ENCODE results near the gene CHP1.

GRCh38 chr15:41256577-41257038 is 25.5 kb downstream of the CHP1 start:
- TF ChIP-seq, protein P1, sequence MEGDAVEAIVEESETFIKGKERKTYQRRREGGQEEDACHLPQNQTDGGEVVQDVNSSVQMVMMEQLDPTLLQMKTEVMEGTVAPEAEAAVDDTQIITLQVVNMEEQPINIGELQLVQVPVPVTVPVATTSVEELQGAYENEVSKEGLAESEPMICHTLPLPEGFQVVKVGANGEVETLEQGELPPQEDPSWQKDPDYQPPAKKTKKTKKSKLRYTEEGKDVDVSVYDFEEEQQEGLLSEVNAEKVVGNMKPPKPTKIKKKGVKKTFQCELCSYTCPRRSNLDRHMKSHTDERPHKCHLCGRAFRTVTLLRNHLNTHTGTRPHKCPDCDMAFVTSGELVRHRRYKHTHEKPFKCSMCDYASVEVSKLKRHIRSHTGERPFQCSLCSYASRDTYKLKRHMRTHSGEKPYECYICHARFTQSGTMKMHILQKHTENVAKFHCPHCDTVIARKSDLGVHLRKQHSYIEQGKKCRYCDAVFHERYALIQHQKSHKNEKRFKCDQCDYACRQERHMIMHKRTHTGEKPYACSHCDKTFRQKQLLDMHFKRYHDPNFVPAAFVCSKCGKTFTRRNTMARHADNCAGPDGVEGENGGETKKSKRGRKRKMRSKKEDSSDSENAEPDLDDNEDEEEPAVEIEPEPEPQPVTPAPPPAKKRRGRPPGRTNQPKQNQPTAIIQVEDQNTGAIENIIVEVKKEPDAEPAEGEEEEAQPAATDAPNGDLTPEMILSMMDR (conservative IDR thresholded peaks at IDR 0.05; ENCODE audit: low read depth, low read length), result no peak
- TF ChIP-seq EZH2 (IDR thresholded peaks at IDR 0.05; ENCODE audit: low read length, unreplicated experiment), result no peak
